ENCODE data around the gene CA4. TPM values are rescaled to one million over a fixed set of nuclear protein-coding genes. Genes with fewer than 3 reads are reported as not detected.

Gene CA4
- polyA plus RNA-seq, 2 of the 4 experiments (the other 2 are of a cell fraction): 0.06 TPM; not detected in 1

- FAIRE-seq (no peak), DNase-seq (ENCODE audit: low read depth in 1 of 2, low spot score in 1 of 2) (peak in 1 of 2 experiments; percentile 2), ATAC-seq (peak in 1 of 2 experiments; percentile 22; a peak in 3 of 6 replicates)
- TF ChIP-seq HEYL (CRISPR knock-in tag; IDR thresholded peaks at IDR 0.05) (no peak), RNF2 (IDR thresholded peaks at IDR 0.05; ENCODE audit: borderline replicate concordance, low read depth) (no peak), FOSL2 (IDR thresholded peaks at IDR 0.05) (no peak), FOSL2 (CRISPR knock-in tag; IDR thresholded peaks at IDR 0.05) (no peak), ZFP36 (IDR thresholded peaks at IDR 0.05; ENCODE audit: borderline replicate concordance, partially characterized antibody) (no peak), ZC3H11A (IDR thresholded peaks at IDR 0.05) (no peak), GATA3 (IDR thresholded peaks at IDR 0.05; ENCODE audit: borderline replicate concordance) (no peak), RAD21 (conservative IDR thresholded peaks at IDR 0.05 in 1 of 2, IDR thresholded peaks at IDR 0.05 in 1 of 2) (no peak), EHMT2 (IDR thresholded peaks at IDR 0.05; ENCODE audit: low read depth) (no peak), POLR2AphosphoS2 (conservative IDR thresholded peaks at IDR 0.05; ENCODE audit: low read length) (no peak), HDAC2 (IDR thresholded peaks at IDR 0.05) (no peak), HOXA7 (CRISPR knock-in tag; IDR thresholded peaks at IDR 0.05) (no peak)
- Histone ChIP-seq H3K4me1 (peaks cover 36% of the 10 kb centered on the region), H3K4me2 (no peak overlapping the region), H3K4me3 (no peak overlapping the region), H3K27ac (no peak overlapping the region), H3K9me3 (no peaks in the 10 kb centered on the region)
- ChIA-PET POLR2A (no interaction called here), CTCF (no interaction called here)
- WGBS (ENCODE audit: missing lambda C conversion rate): 79% methylated on average over 5 of the region's 5 CpGs
These were observed 15.4 kb downstream of the CA4 start for GRCh38 chr17:60165223-60165622.

GRCh38 chr17:60165971-60166370, 16.2 kb downstream of the CA4 start:
- no peak overlapping the region for H3K4me2 ChIP-seq
- ChIA-PET CTCF (interaction anchor here (0.9 kb wide), 1 partner anchor 25 kb away, joined by 3 read pairs; no protein-coding TSS in a partner anchor), POLR2A (no interaction called here)
- no peak for ATAC-seq
- H3K4me3 ChIP-seq: no peak overlapping the region
- FAIRE-seq: no peak
- no peaks in the 10 kb centered on the region for H3K9me3 ChIP-seq
- peaks cover 42% of the 10 kb centered on the region for H3K4me1 ChIP-seq
- 73% methylated on average over 5 of the region's 5 CpGs for WGBS (ENCODE audit: missing lambda C conversion rate)
- H3K27ac ChIP-seq: 0 out of 6 replicates have a peak overlapping the region, but pooled peaks of 1 of the 2 experiments have one; percentile 23
- TF ChIP-seq MAFK (IDR thresholded peaks at IDR 0.05; ENCODE audit: partially characterized antibody): peak; percentile 4
- TF ChIP-seq NPAS2 (CRISPR knock-in tag; IDR thresholded peaks at IDR 0.05; ENCODE audit: borderline replicate concordance): no peak
- TF ChIP-seq MAX (IDR thresholded peaks at IDR 0.05): no peak
- no peak for TF ChIP-seq TFCP2L1 (CRISPR knock-in tag; IDR thresholded peaks at IDR 0.05)
- DNase-seq (ENCODE audit: low read depth in 1 of 2, low spot score in 1 of 2): no peak

- POLR2A ChIA-PET: no interaction called here
- Histone ChIP-seq H3K4me3 (no peak overlapping the region), H3K9me3 (no peaks in the 10 kb centered on the region), H3K4me2 (peak overlapping the region; percentile 2; the same call in 1 of the 3 replicates), H3K4me1 (peaks cover 33% of the 10 kb centered on the region), H3K27ac (no peak overlapping the region)
- 56% methylated on average over 11 of the region's 11 CpGs for WGBS (ENCODE audit: missing lambda C conversion rate)
- no peak for FAIRE-seq
- no peak for DNase-seq (ENCODE audit: low read depth in 1 of 2, low spot score in 1 of 2)
- ATAC-seq: no peak; a peak in 2 of 6 replicates
- CTCF ChIA-PET: interaction anchor here (1.0 to 5.6 kb wide), 3 partner anchors 25 to 28 kb away, joined by 3 to 35 read pairs (median 3); no protein-coding TSS in a partner anchor
- TF ChIP-seq RCOR1 (IDR thresholded peaks at IDR 0.05; ENCODE audit: low read depth, low read length) (no peak), POLR2AphosphoS2 (conservative IDR thresholded peaks at IDR 0.05; ENCODE audit: low read length) (no peak), SREBF2 (IDR thresholded peaks at IDR 0.05) (no peak), HES2 (IDR thresholded peaks at IDR 0.05) (no peak), NPAS2 (CRISPR knock-in tag; IDR thresholded peaks at IDR 0.05; ENCODE audit: borderline replicate concordance) (no peak), MAZ (IDR thresholded peaks at IDR 0.05; ENCODE audit: borderline replicate concordance, low read depth, low read length) (no peak), CEBPB (IDR thresholded peaks at IDR 0.05) (no peak), MAX (IDR thresholded peaks at IDR 0.05) (no peak), SMC3 (IDR thresholded peaks at IDR 0.05) (no peak), ZNF302 (CRISPR knock-in tag; IDR thresholded peaks at IDR 0.05) (no peak), TFCP2L1 (CRISPR knock-in tag; IDR thresholded peaks at IDR 0.05) (no peak), HOXB5 (CRISPR knock-in tag; IDR thresholded peaks at IDR 0.05) (no peak)
These were observed 17.4 kb downstream of the CA4 start for GRCh38 chr17:60167065-60167741.
